SK-N-SH (cell line): Measurements from ENCODE around the gene IKZF4. TPM values are rescaled to one million over a fixed set of nuclear protein-coding genes. Genes with fewer than 3 reads are reported as not detected.
"Not testable (repeated sequence)": the region's sequence is repeated elsewhere in the genome, so short reads cannot be mapped to it uniquely, and the experiment has no call there.

Experiments
- CTCF ChIA-PET: fragments of 300-600, 350-600 bp; formaldehyde crosslinking; extraction: SDS; loops from one replicate; lab custom pipeline; 2021; lab: Yijun Ruan, JAX
- POLR2A ChIA-PET: fragments of 350-600 bp; sonication (Branson Sonifier 250); formaldehyde crosslinking; extraction: SDS; loops from one replicate; lab custom pipeline; 2020; ENCODE audit warnings: antibody characterized with exemption, inconsistent platforms; lab: Yijun Ruan, JAX
- DNase-seq: peaks from one replicate; pipeline ENCODE4 v3.0.0; 2012
- H2AFZ ChIP-seq: fragments of 200-600 bp; sonication (generic); 2 replicates; pipeline ENCODE4 v1.8.1; 2016; ENCODE audit warnings: antibody characterized with exemption, mild to moderate bottlenecking, low read depth
- H3F3A ChIP-seq: fragments of 200-600 bp; sonication (generic); replicated peaks from 2 replicates; pipeline ENCODE3; 2016; ENCODE audit warnings: antibody characterized with exemption, mild to moderate bottlenecking; ENCODE audit not compliant: insufficient read depth
- H3K27ac ChIP-seq, 2 experiments: fragments of 200-500 bp in 1 of 2; fragments of 200-600 bp in 1 of 2; sonication (Bioruptor generic) in 1 of 2; sonication (generic), shearing (Covaris generic) in 1 of 2; 2 replicates each; pipeline versions ENCODE4 v1.5.1 to v1.6.1; 2014 to 2016; ENCODE audit warnings: low read depth in 2 of 2, inconsistent platforms in 1 of 2, low read length in 1 of 2, mild to moderate bottlenecking in 1 of 2, mixed read lengths in 1 of 2
- H3K27me3 ChIP-seq: fragments of 200-600 bp; sonication (generic), shearing (Covaris generic); 2 replicates; pipeline ENCODE4 v1.6.1; 2016; ENCODE audit warnings: mixed run types; ENCODE audit not compliant: insufficient read depth
- H3K36me3 ChIP-seq, 2 experiments: fragments of 200-500 bp in 1 of 2; fragments of 200-600 bp in 1 of 2; sonication (Bioruptor generic) in 1 of 2; sonication (generic) in 1 of 2; replicated peaks in 1 of 2; 2 replicates each; pipeline versions ENCODE3 to v1.5.1; 2014 to 2016; ENCODE audit warnings: low read length in 1 of 2, mild to moderate bottlenecking in 1 of 2; ENCODE audit not compliant: insufficient read depth in 2 of 2, control insufficient read depth in 1 of 2
- H3K4me1 ChIP-seq, 2 experiments: fragments of 200-500 bp in 1 of 2; fragments of 200-600 bp in 1 of 2; sonication (Bioruptor generic) in 1 of 2; sonication (generic), shearing (Covaris generic) in 1 of 2; 2 replicates each; pipeline versions ENCODE4 v1.5.1 to v1.6.1; 2014 to 2016; ENCODE audit warnings: low read depth in 1 of 2, low read length in 1 of 2, mixed run types in 1 of 2; ENCODE audit not compliant: insufficient read depth in 2 of 2, control insufficient read depth in 1 of 2
- H3K4me2 ChIP-seq: fragments of 200-600 bp; sonication (generic), shearing (Covaris generic); 2 replicates; pipeline ENCODE4 v1.6.1; 2017; ENCODE audit warnings: mixed run types
- H3K4me3 ChIP-seq, 2 experiments: fragments of 200-500 bp in 1 of 2; fragments of 200-600 bp in 1 of 2; sonication (Bioruptor generic) in 1 of 2; sonication (generic), shearing (Covaris generic) in 1 of 2; 2 replicates each; pipeline versions ENCODE4 v1.5.1 to v1.8.1; 2014 to 2016; ENCODE audit warnings: low read depth in 2 of 2, inconsistent platforms in 1 of 2, low read length in 1 of 2, mild to moderate bottlenecking in 1 of 2, mixed read lengths in 1 of 2, moderate library complexity in 1 of 2
- H3K79me2 ChIP-seq: fragments of 200-600 bp; sonication (generic); 2 replicates; pipeline ENCODE4 v1.8.1; 2017; ENCODE audit warnings: mild to moderate bottlenecking; ENCODE audit not compliant: insufficient read depth
- H3K9ac ChIP-seq: fragments of 200-600 bp; sonication (generic); 2 replicates; pipeline ENCODE4 v1.6.1; 2017; ENCODE audit warnings: mixed run types
- H3K9me2 ChIP-seq: fragments of 200-600 bp; sonication (generic); 2 replicates; pipeline ENCODE4 v1.6.1; 2017; ENCODE audit warnings: mixed run types
- H3K9me3 ChIP-seq: fragments of 200-600 bp; sonication (generic); 2 replicates; pipeline ENCODE4 v1.6.1; 2017; ENCODE audit warnings: mixed run types, mild to moderate bottlenecking, moderate library complexity
- H4K20me1 ChIP-seq: fragments of 200-600 bp; sonication (generic); 2 replicates; pipeline ENCODE4 v1.6.1; 2017; ENCODE audit warnings: mild to moderate bottlenecking, mixed run types; ENCODE audit not compliant: insufficient read depth
- CHD2 ChIP-seq: fragments of 150-350 bp; IDR thresholded peaks from 2 replicates; pipeline ENCODE4 v1.6.1; 2018; ENCODE audit warnings: low read length; ENCODE audit not compliant: partially characterized antibody
- FOXJ3 ChIP-seq: sonication (generic); formaldehyde crosslinking; IDR thresholded peaks from 2 replicates; pipeline ENCODE4 v1.5.1; 2020; ENCODE audit warnings: mild to moderate bottlenecking, missing genetic modification reagents
- FOXM1 ChIP-seq: IDR thresholded peaks from 2 replicates; pipeline ENCODE4 v1.4.0; 2012; ENCODE audit warnings: low read depth, mild to moderate bottlenecking
- GATA2 ChIP-seq: sonication (generic); formaldehyde crosslinking; IDR thresholded peaks from 2 replicates; pipeline ENCODE4 v1.5.0; 2020; ENCODE audit warnings: mild to moderate bottlenecking, missing genetic modification reagents
- JUND ChIP-seq: IDR thresholded peaks from 2 replicates; pipeline ENCODE4 v1.4.0; 2012
- MXI1 ChIP-seq: IDR thresholded peaks from 2 replicates; pipeline ENCODE4 v1.6.1; 2012; ENCODE audit warnings: mild to moderate bottlenecking, low read depth, low read length, improper control_type of control experiment
- NRF1 ChIP-seq: IDR thresholded peaks from 2 replicates; pipeline ENCODE4 v1.6.1; 2012; ENCODE audit warnings: low read depth, mild to moderate bottlenecking, low read length
- POLR2AphosphoS5 ChIP-seq: IDR thresholded peaks from 2 replicates; pipeline ENCODE4 v1.6.1; 2012; ENCODE audit warnings: low read depth, low read length
- RCOR1 ChIP-seq: fragments of 150-350 bp; IDR thresholded peaks from 2 replicates; pipeline ENCODE4 v1.6.1; 2017; ENCODE audit warnings: antibody characterized with exemption, low read length
- TCF12 ChIP-seq: IDR thresholded peaks from 2 replicates; pipeline ENCODE4 v1.4.0; 2012
- WGBS: methylation state at CpG from one replicate; pipeline ENCODE4 v1.1.6; 2017; ENCODE audit warnings: low lambda C conversion rate; 5-methylcytosine and 5-hydroxymethylcytosine counted together
- polyA plus RNA-seq, 3 experiments: library from polyadenylated mRNA; depleted of rRNA; stranded (reverse); fragments of >200 nt; gene quantifications; 2 replicates each; pipeline ENCODE4 v1.2.3, GENCODE V29; 2012
- TF ChIP-seq, protein P1 (sequence below): IDR thresholded peaks from 2 replicates; pipeline ENCODE4 v1.4.0; 2012; ENCODE audit warnings: low read depth, borderline replicate concordance
- TF ChIP-seq, protein P2 (sequence below): IDR thresholded peaks from 2 replicates; pipeline ENCODE4 v1.6.1; 2012; ENCODE audit warnings: mild to moderate bottlenecking, low read depth, low read length, moderate library complexity
- TF ChIP-seq, protein P3 (sequence below): fragments of 150-350 bp; IDR thresholded peaks from 2 replicates; pipeline ENCODE4 v1.6.1; 2016; ENCODE audit warnings: mild to moderate bottlenecking, low read depth, low read length
- TF ChIP-seq, protein P4 (sequence below): IDR thresholded peaks from 2 replicates; pipeline ENCODE4 v1.4.0; 2012; ENCODE audit warnings: low read depth, borderline replicate concordance
- TF ChIP-seq, protein P5 (sequence below): fragments of 150-350 bp; IDR thresholded peaks from 2 replicates; pipeline ENCODE4 v1.6.1; 2017; ENCODE audit warnings: antibody characterized with exemption, low read length, low read depth, borderline replicate concordance

Gene IKZF4
- polyA plus RNA-seq, 1 of the 3 experiments (the other 2 are of a cell fraction) = 3.9 TPM

DNA sequence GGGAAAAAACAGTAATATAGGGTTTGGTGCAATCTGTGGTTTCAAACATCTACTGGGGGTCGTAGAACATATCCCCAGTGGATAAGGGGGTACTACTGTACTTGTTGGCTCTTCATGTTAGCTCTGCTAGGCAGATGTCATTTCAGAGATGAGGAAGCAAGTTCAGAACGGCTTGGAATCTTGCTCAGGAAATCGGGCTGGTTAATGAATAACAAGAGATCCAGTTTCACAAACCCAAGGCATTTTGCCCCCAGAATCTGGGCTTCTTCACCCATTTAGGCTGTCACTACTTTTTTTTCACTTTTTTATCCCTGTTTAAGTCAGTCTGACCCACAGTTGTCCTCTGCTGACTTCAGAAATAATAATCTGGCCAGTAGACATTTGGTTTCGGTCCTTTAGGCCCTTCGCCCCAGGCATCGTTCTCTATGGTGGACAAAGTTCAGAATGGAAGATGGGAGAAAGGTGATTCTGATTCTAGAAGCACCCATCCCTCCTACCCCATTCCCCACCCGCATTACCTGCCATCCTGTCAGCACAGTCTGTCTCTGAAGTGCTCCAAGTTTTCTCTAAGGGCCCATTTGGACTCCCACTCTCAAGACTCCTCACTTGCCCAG, 19.2 kb upstream of the IKZF4 start:
- POLR2A ChIA-PET = no interaction called here
- peaks cover 0 to 9% of the 10 kb centered on the region in 2 experiments for H3K36me3 ChIP-seq
- H3K27ac ChIP-seq = no peak overlapping the region
- 84% methylated on average over 7 of the region's 7 CpGs for WGBS
- no peaks in the 10 kb centered on the region for H3K9me3 ChIP-seq
- H4K20me1 ChIP-seq = no peaks in the 10 kb centered on the region
- no peaks in the 10 kb centered on the region for H3K27me3 ChIP-seq
- H3K79me2 ChIP-seq = peaks cover 9% of the 10 kb centered on the region; the same call in 1 of the 2 replicates
- no peak for DNase-seq
- H2AFZ ChIP-seq = no peak overlapping the region
- CTCF ChIA-PET = interaction anchor here (10.8 kb wide), 1 partner anchor 23 kb away, joined by 183 read pairs; the partner anchor contains the start of gene IKZF4
- no peak overlapping the region for H3K9ac ChIP-seq
- TF ChIP-seq, protein P1, sequence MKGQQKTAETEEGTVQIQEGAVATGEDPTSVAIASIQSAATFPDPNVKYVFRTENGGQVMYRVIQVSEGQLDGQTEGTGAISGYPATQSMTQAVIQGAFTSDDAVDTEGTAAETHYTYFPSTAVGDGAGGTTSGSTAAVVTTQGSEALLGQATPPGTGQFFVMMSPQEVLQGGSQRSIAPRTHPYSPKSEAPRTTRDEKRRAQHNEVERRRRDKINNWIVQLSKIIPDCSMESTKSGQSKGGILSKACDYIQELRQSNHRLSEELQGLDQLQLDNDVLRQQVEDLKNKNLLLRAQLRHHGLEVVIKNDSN = no peak
- TF ChIP-seq CHD2 = no peak
- TF ChIP-seq FOXM1 = no peak
- TF ChIP-seq, protein P2, sequence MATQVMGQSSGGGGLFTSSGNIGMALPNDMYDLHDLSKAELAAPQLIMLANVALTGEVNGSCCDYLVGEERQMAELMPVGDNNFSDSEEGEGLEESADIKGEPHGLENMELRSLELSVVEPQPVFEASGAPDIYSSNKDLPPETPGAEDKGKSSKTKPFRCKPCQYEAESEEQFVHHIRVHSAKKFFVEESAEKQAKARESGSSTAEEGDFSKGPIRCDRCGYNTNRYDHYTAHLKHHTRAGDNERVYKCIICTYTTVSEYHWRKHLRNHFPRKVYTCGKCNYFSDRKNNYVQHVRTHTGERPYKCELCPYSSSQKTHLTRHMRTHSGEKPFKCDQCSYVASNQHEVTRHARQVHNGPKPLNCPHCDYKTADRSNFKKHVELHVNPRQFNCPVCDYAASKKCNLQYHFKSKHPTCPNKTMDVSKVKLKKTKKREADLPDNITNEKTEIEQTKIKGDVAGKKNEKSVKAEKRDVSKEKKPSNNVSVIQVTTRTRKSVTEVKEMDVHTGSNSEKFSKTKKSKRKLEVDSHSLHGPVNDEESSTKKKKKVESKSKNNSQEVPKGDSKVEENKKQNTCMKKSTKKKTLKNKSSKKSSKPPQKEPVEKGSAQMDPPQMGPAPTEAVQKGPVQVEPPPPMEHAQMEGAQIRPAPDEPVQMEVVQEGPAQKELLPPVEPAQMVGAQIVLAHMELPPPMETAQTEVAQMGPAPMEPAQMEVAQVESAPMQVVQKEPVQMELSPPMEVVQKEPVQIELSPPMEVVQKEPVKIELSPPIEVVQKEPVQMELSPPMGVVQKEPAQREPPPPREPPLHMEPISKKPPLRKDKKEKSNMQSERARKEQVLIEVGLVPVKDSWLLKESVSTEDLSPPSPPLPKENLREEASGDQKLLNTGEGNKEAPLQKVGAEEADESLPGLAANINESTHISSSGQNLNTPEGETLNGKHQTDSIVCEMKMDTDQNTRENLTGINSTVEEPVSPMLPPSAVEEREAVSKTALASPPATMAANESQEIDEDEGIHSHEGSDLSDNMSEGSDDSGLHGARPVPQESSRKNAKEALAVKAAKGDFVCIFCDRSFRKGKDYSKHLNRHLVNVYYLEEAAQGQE = no peak
- TF ChIP-seq TCF12 = no peak
- no peak for TF ChIP-seq FOXJ3 (CRISPR knock-in tag)
- TF ChIP-seq NRF1 = no peak
- no peak for TF ChIP-seq GATA2
- no peak for TF ChIP-seq RCOR1
- TF ChIP-seq, protein P3, sequence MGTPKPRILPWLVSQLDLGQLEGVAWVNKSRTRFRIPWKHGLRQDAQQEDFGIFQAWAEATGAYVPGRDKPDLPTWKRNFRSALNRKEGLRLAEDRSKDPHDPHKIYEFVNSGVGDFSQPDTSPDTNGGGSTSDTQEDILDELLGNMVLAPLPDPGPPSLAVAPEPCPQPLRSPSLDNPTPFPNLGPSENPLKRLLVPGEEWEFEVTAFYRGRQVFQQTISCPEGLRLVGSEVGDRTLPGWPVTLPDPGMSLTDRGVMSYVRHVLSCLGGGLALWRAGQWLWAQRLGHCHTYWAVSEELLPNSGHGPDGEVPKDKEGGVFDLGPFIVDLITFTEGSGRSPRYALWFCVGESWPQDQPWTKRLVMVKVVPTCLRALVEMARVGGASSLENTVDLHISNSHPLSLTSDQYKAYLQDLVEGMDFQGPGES = no peak
- TF ChIP-seq, protein P4, sequence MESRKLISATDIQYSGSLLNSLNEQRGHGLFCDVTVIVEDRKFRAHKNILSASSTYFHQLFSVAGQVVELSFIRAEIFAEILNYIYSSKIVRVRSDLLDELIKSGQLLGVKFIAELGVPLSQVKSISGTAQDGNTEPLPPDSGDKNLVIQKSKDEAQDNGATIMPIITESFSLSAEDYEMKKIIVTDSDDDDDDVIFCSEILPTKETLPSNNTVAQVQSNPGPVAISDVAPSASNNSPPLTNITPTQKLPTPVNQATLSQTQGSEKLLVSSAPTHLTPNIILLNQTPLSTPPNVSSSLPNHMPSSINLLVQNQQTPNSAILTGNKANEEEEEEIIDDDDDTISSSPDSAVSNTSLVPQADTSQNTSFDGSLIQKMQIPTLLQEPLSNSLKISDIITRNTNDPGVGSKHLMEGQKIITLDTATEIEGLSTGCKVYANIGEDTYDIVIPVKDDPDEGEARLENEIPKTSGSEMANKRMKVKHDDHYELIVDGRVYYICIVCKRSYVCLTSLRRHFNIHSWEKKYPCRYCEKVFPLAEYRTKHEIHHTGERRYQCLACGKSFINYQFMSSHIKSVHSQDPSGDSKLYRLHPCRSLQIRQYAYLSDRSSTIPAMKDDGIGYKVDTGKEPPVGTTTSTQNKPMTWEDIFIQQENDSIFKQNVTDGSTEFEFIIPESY = no peak
- no peak for TF ChIP-seq JUND
- TF ChIP-seq MXI1 = no peak
- no peak for TF ChIP-seq POLR2AphosphoS5
- TF ChIP-seq, protein P5, sequence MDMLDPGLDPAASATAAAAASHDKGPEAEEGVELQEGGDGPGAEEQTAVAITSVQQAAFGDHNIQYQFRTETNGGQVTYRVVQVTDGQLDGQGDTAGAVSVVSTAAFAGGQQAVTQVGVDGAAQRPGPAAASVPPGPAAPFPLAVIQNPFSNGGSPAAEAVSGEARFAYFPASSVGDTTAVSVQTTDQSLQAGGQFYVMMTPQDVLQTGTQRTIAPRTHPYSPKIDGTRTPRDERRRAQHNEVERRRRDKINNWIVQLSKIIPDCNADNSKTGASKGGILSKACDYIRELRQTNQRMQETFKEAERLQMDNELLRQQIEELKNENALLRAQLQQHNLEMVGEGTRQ = no peak
- no peak overlapping the region for H3K4me3 ChIP-seq
- H3F3A ChIP-seq = peaks cover 7% of the 10 kb centered on the region
- H3K4me1 ChIP-seq = peaks cover 0 to 3% of the 10 kb centered on the region in 2 experiments; a peak in 1 of 4 replicates
- no peaks in the 10 kb centered on the region for H3K9me2 ChIP-seq
- H3K4me2 ChIP-seq = no peak overlapping the region

DNA sequence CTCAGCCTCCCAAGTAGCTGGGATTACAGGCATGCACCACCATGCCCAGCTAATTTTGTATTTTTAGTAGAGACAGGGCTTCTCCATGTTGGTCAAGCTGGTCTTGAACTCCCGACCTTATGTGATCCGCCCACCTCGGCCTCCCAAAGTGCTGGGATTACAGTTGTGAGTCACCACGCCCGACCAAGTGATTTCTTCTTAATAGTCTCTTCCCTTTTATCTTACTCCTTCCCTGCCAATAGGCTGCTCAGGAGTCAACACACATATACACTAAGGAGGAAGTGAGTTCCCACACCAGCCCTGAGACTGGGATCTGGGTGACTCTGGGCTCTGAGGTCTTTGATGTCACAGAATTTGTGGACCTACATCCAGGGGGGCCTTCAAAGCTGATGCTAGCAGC, 17.5 kb upstream of the IKZF4 start:
- H3K79me2 ChIP-seq, H3K9me2 ChIP-seq, H3K4me1 ChIP-seq, H3K36me3 ChIP-seq, H3K4me3 ChIP-seq, H3K9me3 ChIP-seq, H4K20me1 ChIP-seq, H3K4me2 ChIP-seq, H2AFZ ChIP-seq, H3K27ac ChIP-seq, POLR2A ChIA-PET, H3F3A ChIP-seq, H3K9ac ChIP-seq, H3K27me3 ChIP-seq, DNase-seq: not testable (repeated sequence)
- 96% methylated on average over 5 of the region's 5 CpGs for WGBS
- CTCF ChIA-PET = interaction anchor here (0.6 to 1.2 kb wide), 3 partner anchors 26 to 63 kb away, joined by 3 to 5 read pairs (median 4); no protein-coding TSS in a partner anchor
